Endothelial cell of umbilical vein (primary cell): ENCODE results near the gene PHACTR1. TPM values are rescaled to one million over a fixed set of nuclear protein-coding genes. Genes with fewer than 3 reads are reported as not detected.

ENCODE experiments used
- BruUV-seq: library from RNA; stranded (reverse); fragments of 400-500 nt; replicated peaks from 2 replicates; lab custom pipeline; 2021; lab: Mats Ljungman, UMichigan
- CTCF ChIA-PET: fragments of 300-600, 350-600 bp; sonication (Branson Sonifier 250); formaldehyde crosslinking; loops from one replicate; lab custom pipeline; 2021; ENCODE audit warnings: antibody characterized with exemption, inconsistent platforms; lab: Charles Lee
- POLR2A ChIA-PET: fragments of 300-600, 350-600 bp; sonication (Branson Sonifier 250); formaldehyde crosslinking; loops from one replicate; lab custom pipeline; 2021; ENCODE audit warnings: antibody characterized with exemption, inconsistent platforms; lab: Charles Lee
- DNase-seq: peaks from one replicate; pipeline ENCODE4 v3.0.0-alpha.2; 2011; ENCODE audit warnings: low read depth, low spot score
- FAIRE-seq: peaks from 2 replicates; lab custom pipeline; 2011; peaks lifted over from hg19 to GRCh38; lab: Jason Lieb, UNC
- H2AFZ ChIP-seq: 2 replicates; pipeline ENCODE4 v1.6.0; 2012; ENCODE audit warnings: low read depth, low read length, control low read depth, inconsistent platforms
- H3K27ac ChIP-seq: 2 replicates; pipeline ENCODE4 v1.5.1; 2011; ENCODE audit warnings: low read depth, mild to moderate bottlenecking, control low read depth, low read length, moderate library complexity; ENCODE audit not compliant: insufficient read depth
- H3K27me3 ChIP-seq, 2 experiments: 2 replicates each; pipeline versions ENCODE4 v1.6.0 to v1.6.1; 2011; ENCODE audit warnings: low read length in 2 of 2, mixed read lengths in 1 of 2; ENCODE audit not compliant: control insufficient read depth in 2 of 2, insufficient read depth in 2 of 2
- H3K36me3 ChIP-seq, 2 experiments: 2 replicates in 1 of 2; 3 replicates in 1 of 2; pipeline ENCODE4 v1.5.1; 2011; ENCODE audit warnings: low read length in 2 of 2, mild to moderate bottlenecking in 1 of 2, moderate library complexity in 1 of 2; ENCODE audit not compliant: control insufficient read depth in 2 of 2, insufficient read depth in 2 of 2; ENCODE audit errors: extremely low read depth in 1 of 2
- H3K4me1 ChIP-seq: 3 replicates; pipeline ENCODE4 v1.5.1; 2011; ENCODE audit warnings: mild to moderate bottlenecking, low read length; ENCODE audit not compliant: control insufficient read depth, insufficient read depth; ENCODE audit errors: extremely low read depth
- H3K4me2 ChIP-seq: 2 replicates; pipeline ENCODE4 v1.6.1; 2011; ENCODE audit warnings: low read length, control low read depth, mixed read lengths; ENCODE audit not compliant: insufficient read depth
- H3K4me3 ChIP-seq, 3 experiments: fragments of 200-600 bp in 1 of 3; sonication (generic), shearing (Covaris generic) in 1 of 3; replicated peaks in 1 of 3; 2 replicates each; pipeline ENCODE4 v1.5.1; 2011 to 2016; ENCODE audit warnings: control low read depth in 3 of 3, low read length in 3 of 3, mild to moderate bottlenecking in 2 of 3, inconsistent platforms in 1 of 3, low read depth in 1 of 3, moderate library complexity in 1 of 3; ENCODE audit not compliant: insufficient read depth in 1 of 3
- H3K79me2 ChIP-seq: 2 replicates; pipeline ENCODE4 v1.6.0; 2012; ENCODE audit warnings: low read length, inconsistent platforms; ENCODE audit not compliant: control insufficient read depth, insufficient read depth
- H3K9ac ChIP-seq: replicated peaks from 2 replicates; pipeline ENCODE3; 2011; ENCODE audit warnings: low read length, control low read depth; ENCODE audit not compliant: insufficient read depth; ENCODE audit errors: extremely low read depth
- H3K9me1 ChIP-seq: replicated peaks from 3 replicates; pipeline ENCODE4 v1.6.0; 2011; ENCODE audit warnings: mild to moderate bottlenecking, low read length; ENCODE audit not compliant: control insufficient read depth, insufficient read depth; ENCODE audit errors: extremely low read depth
- H3K9me3 ChIP-seq: replicated peaks from 2 replicates; pipeline ENCODE4 v1.5.1; 2012; ENCODE audit warnings: low read length, inconsistent platforms; ENCODE audit not compliant: control insufficient read depth, insufficient read depth
- H4K20me1 ChIP-seq: replicated peaks from 2 replicates; pipeline ENCODE3; 2011; ENCODE audit warnings: mild to moderate bottlenecking, low read length; ENCODE audit not compliant: control insufficient read depth, insufficient read depth; ENCODE audit errors: extremely low read depth
- EZH2 ChIP-seq: IDR thresholded peaks from 2 replicates; pipeline ENCODE4 v1.6.1; 2012; ENCODE audit warnings: borderline replicate concordance, low read depth, mild to moderate bottlenecking, moderate library complexity, low read length, inconsistent platforms; ENCODE audit not compliant: severe bottlenecking
- FOS ChIP-seq: IDR thresholded peaks from 2 replicates; pipeline ENCODE4 v1.6.1; 2011; ENCODE audit warnings: mild to moderate bottlenecking, low read length, moderate library complexity, borderline replicate concordance; ENCODE audit not compliant: insufficient read depth
- GATA2 ChIP-seq: IDR thresholded peaks from 2 replicates; pipeline ENCODE4 v1.7.0; 2011; ENCODE audit warnings: low read depth, mild to moderate bottlenecking, moderate library complexity, mixed read lengths, low read length; ENCODE audit not compliant: insufficient read length, insufficient read depth
- JUN ChIP-seq: IDR thresholded peaks from 2 replicates; pipeline ENCODE4 v1.6.1; 2011; ENCODE audit warnings: borderline replicate concordance, low read depth; ENCODE audit not compliant: insufficient read length, insufficient read depth
- MAX ChIP-seq: IDR thresholded peaks from 2 replicates; pipeline ENCODE4 v1.6.1; 2011; ENCODE audit not compliant: insufficient read depth, insufficient read length
- MYC ChIP-seq: IDR thresholded peaks from one replicate; pipeline ENCODE4 v1.6.1; 2011; ENCODE audit warnings: mild to moderate bottlenecking, low read depth, low read length
- POLR2A ChIP-seq: IDR thresholded peaks from 2 replicates; pipeline ENCODE4 v1.6.1; 2012; ENCODE audit warnings: low read depth, mild to moderate bottlenecking, control low read depth, low read length
- POLR2AphosphoS5 ChIP-seq: IDR thresholded peaks from 2 replicates; pipeline ENCODE4 v1.6.1; 2012; ENCODE audit warnings: low read depth, mild to moderate bottlenecking, control low read depth, low read length, moderate library complexity; ENCODE audit not compliant: insufficient read depth
- dilution Hi-C: fragments of 300-500 bp; cut with MboI; formaldehyde crosslinking; loops from one replicate; pipeline ENCODE4 v1.15.0; 2019; ENCODE audit warnings: low sequenced_read_pairs; ENCODE audit not compliant: extremely low pct_ligation_motif_present
- intact Hi-C: fragments of 100-400 bp; cut with micrococcal nuclease; formaldehyde crosslinking; loops from one replicate; pipeline ENCODE4 v1.10.0; 2022
- polyA plus RNA-seq, 4 experiments: library from polyadenylated mRNA; depleted of rRNA in 3 of 4; stranded (reverse) in 3 of 4; unstranded in 1 of 4; fragments of >200 nt; gene quantifications; 2 replicates each; pipeline versions ENCODE4 v1.2.1 to v1.2.3, GENCODE V29; 2011 to 2012; ENCODE audit warnings: missing spikeins in 1 of 4
- total RNA-seq: library from RNA; stranded (reverse); gene quantifications from 2 replicates; pipeline ENCODE4 v1.2.3, GENCODE V29; 2021
- TF ChIP-seq, protein P1 (sequence below), 2 donors: IDR thresholded peaks; 1 replicate in 1 of 2; 2 replicates in 1 of 2; pipeline ENCODE4 v1.5.1; 2011; ENCODE audit warnings: low read length in 2 of 2, mild to moderate bottlenecking in 2 of 2, moderate library complexity in 2 of 2, control low read depth in 1 of 2, inconsistent platforms in 1 of 2, low read depth in 1 of 2; ENCODE audit not compliant: insufficient read depth in 1 of 2; ENCODE audit errors: extremely low read depth in 1 of 2

PHACTR1 gene
- total and polyA plus RNA-seq, 2 donors (not counting 3 experiments of a cell fraction or from before 2014, with no cell fraction given), result 2.4 to 23.2 TPM

GRCh38 chr6:13030396-13030795 is 313.8 kb downstream of the PHACTR1 start:
- Histone ChIP-seq H3K4me1 (no peaks in the 10 kb centered on the region), H3K9me3 (no peaks in the 10 kb centered on the region), H3K9ac (no peak overlapping the region), H3K4me2 (no peak overlapping the region), H3K79me2 (no peaks in the 10 kb centered on the region), H3K4me3 (no peak overlapping the region), H3K9me1 (no peaks in the 10 kb centered on the region), H4K20me1 (no peaks in the 10 kb centered on the region), H3K27ac (no peak overlapping the region), H3K36me3 (no peaks in the 10 kb centered on the region), H2AFZ (no peak overlapping the region), H3K27me3 (no peaks in the 10 kb centered on the region)
- TF ChIP-seq FOS, result no peak
- no peak for TF ChIP-seq POLR2AphosphoS5
- no peak for TF ChIP-seq GATA2
- TF ChIP-seq JUN, result no peak
- TF ChIP-seq EZH2, result no peak
- TF ChIP-seq MYC, result no peak
- TF ChIP-seq, protein P1, sequence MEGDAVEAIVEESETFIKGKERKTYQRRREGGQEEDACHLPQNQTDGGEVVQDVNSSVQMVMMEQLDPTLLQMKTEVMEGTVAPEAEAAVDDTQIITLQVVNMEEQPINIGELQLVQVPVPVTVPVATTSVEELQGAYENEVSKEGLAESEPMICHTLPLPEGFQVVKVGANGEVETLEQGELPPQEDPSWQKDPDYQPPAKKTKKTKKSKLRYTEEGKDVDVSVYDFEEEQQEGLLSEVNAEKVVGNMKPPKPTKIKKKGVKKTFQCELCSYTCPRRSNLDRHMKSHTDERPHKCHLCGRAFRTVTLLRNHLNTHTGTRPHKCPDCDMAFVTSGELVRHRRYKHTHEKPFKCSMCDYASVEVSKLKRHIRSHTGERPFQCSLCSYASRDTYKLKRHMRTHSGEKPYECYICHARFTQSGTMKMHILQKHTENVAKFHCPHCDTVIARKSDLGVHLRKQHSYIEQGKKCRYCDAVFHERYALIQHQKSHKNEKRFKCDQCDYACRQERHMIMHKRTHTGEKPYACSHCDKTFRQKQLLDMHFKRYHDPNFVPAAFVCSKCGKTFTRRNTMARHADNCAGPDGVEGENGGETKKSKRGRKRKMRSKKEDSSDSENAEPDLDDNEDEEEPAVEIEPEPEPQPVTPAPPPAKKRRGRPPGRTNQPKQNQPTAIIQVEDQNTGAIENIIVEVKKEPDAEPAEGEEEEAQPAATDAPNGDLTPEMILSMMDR (IDR thresholded peaks at IDR 0.05; ENCODE audit: extremely low read depth in 1 of 2, insufficient read depth in 1 of 2, low read depth in 1 of 2, low read length in 2 of 2), result no peak
- TF ChIP-seq MAX, result no peak
- TF ChIP-seq POLR2A, result no peak
- no peak for FAIRE-seq
- ChIA-PET CTCF (no interaction called here), POLR2A (no interaction called here)
- dilution Hi-C loops (no loop called here), intact Hi-C loops (no loop called here)
- no peak for DNase-seq
- BruUV-seq, result no TSS peak
